ENCODE data around the gene ADGRG2.

GRCh38 chrX:19168609-19169008 lies 46.3 kb upstream of the ADGRG2 start:
- TF ChIP-seq CREB5 (CRISPR knock-in tag; IDR thresholded peaks at IDR 0.05; ENCODE audit: low read depth) = no peak
- no peak for TF ChIP-seq ZFP3 (CRISPR knock-in tag; IDR thresholded peaks at IDR 0.05)
- no peak for TF ChIP-seq ZNF565 (CRISPR knock-in tag; conservative IDR thresholded peaks at IDR 0.05; ENCODE audit: low read depth)
- no peak for TF ChIP-seq ZC3H10 (CRISPR knock-in tag; IDR thresholded peaks at IDR 0.05)
- TF ChIP-seq POU6F1 (CRISPR knock-in tag; IDR thresholded peaks at IDR 0.05; ENCODE audit: borderline replicate concordance, low read depth) = no peak
- TF ChIP-seq OSR1 (CRISPR knock-in tag; IDR thresholded peaks at IDR 0.05) = no peak
- no peak for TF ChIP-seq TOX (CRISPR knock-in tag; IDR thresholded peaks at IDR 0.05; ENCODE audit: borderline replicate concordance)
- TF ChIP-seq BACH2 (CRISPR knock-in tag; IDR thresholded peaks at IDR 0.05; ENCODE audit: borderline replicate concordance) = no peak
- no peak for TF ChIP-seq TCF4 (CRISPR knock-in tag; IDR thresholded peaks at IDR 0.05; ENCODE audit: borderline replicate concordance)
- no peak for TF ChIP-seq ARNTL (CRISPR knock-in tag; IDR thresholded peaks at IDR 0.05; ENCODE audit: borderline replicate concordance, low read depth)
- TF ChIP-seq PATZ1 (CRISPR knock-in tag; IDR thresholded peaks at IDR 0.05; ENCODE audit: borderline replicate concordance) = no peak
- no peak for TF ChIP-seq RARB (CRISPR knock-in tag; IDR thresholded peaks at IDR 0.05)
- TF ChIP-seq CSDC2 (CRISPR knock-in tag; IDR thresholded peaks at IDR 0.05) = no peak
- TF ChIP-seq ZNF8 (CRISPR knock-in tag; IDR thresholded peaks at IDR 0.05) = no peak

Data from SK-N-SH treated with all-trans-retinoic acid at 6 μM for 48 hours (cell line).